ENCODE data around the gene PALLD.

The PALLD gene

GRCh38 chr4:168524006-168524405 lies 27.2 kb downstream of the PALLD start:
- no peak for DNase-seq

- no peak for DNase-seq
Measured at GRCh38 chr4:168524897-168525296, 28.0 kb downstream of the PALLD start.

GRCh38 chr4:168527560-168527959 lies 30.7 kb downstream of the PALLD start:
- no peak for DNase-seq

GRCh38 chr4:168528131-168528949 lies 31.5 kb downstream of the PALLD start:
- no peak for DNase-seq

- no peak for DNase-seq
Measured at GRCh38 chr4:168529257-168529656, 32.4 kb downstream of the PALLD start.

- DNase-seq, result no peak
Measured at GRCh38 chr4:168531305-168531704, 34.5 kb downstream of the PALLD start.

GRCh38 chr4:168534535-168534934 lies 37.7 kb downstream of the PALLD start:
- DNase-seq, result no peak

- DNase-seq, result no peak
Measured at GRCh38 chr4:168535689-168536088, 38.8 kb downstream of the PALLD start.

- no peak for DNase-seq
Measured at GRCh38 chr4:168536448-168536847, 39.6 kb downstream of the PALLD start.

GRCh38 chr4:168537086-168537485 lies 40.2 kb downstream of the PALLD start:
- DNase-seq, result no peak

- DNase-seq, result no peak
Measured at GRCh38 chr4:168537571-168537970, 40.7 kb downstream of the PALLD start.

- no peak for DNase-seq
Measured at GRCh38 chr4:168538632-168539031, 41.8 kb downstream of the PALLD start.

GRCh38 chr4:168540086-168540485 lies 43.2 kb downstream of the PALLD start:
- no peak for DNase-seq

- DNase-seq, result no peak
Measured at GRCh38 chr4:168540503-168541265, 43.8 kb downstream of the PALLD start.

- DNase-seq, result no peak
Measured at GRCh38 chr4:168541266-168541953, 44.6 kb downstream of the PALLD start.

GRCh38 chr4:168549143-168549542 lies 52.3 kb downstream of the PALLD start:
- no peak for DNase-seq

- no peak for DNase-seq
Measured at GRCh38 chr4:168550064-168550766, 53.4 kb downstream of the PALLD start.

GRCh38 chr4:168551211-168551610 lies 54.4 kb downstream of the PALLD start:
- no peak for DNase-seq

GRCh38 chr4:168551945-168552695 lies 55.3 kb downstream of the PALLD start:
- no peak for DNase-seq

GRCh38 chr4:168553714-168554370 lies 57.0 kb downstream of the PALLD start:
- DNase-seq, result no peak
